GM18520 (cell line): ENCODE data around the gene YES1.
A peak's percentile ranks its signal among the peaks of the same experiment; 100 is the strongest.
"Not testable (repeated sequence)": the region's sequence is repeated elsewhere in the genome, so short reads cannot be mapped to it uniquely, and the experiment has no call there.

ENCODE experiments used
- ATAC-seq: cut with Tn5 transposase; IDR thresholded peaks from one replicate; pipeline ENCODE4 v1.9.1; 2021; ENCODE audit not compliant: unreplicated experiment

YES1 gene

GRCh38 chr18:730692-731091 lies 81.3 kb downstream of the YES1 start:
- no peak for ATAC-seq

GRCh38 chr18:730120-730519 lies 81.9 kb downstream of the YES1 start:
- ATAC-seq, result not testable (repeated sequence)

- no peak for ATAC-seq
These were observed 86.4 kb downstream of the YES1 start for GRCh38 chr18:725646-726045.

- no peak for ATAC-seq
These were observed 88.4 kb downstream of the YES1 start for GRCh38 chr18:723541-724080.

- no peak for ATAC-seq
These were observed 95.0 kb downstream of the YES1 start for GRCh38 chr18:717003-717402.

GRCh38 chr18:715626-716025 lies 96.4 kb downstream of the YES1 start:
- no peak for ATAC-seq

GRCh38 chr18:713135-713490 lies 98.9 kb downstream of the YES1 start:
- no peak for ATAC-seq

GRCh38 chr18:712401-713134 lies 99.5 kb downstream of the YES1 start, which contains the start of gene ENOSF1:
ENOSF1 (minus strand) TSS chr18:712630; CDS start chr18:712587, 43 bp downstream.
- peak; percentile 82 for ATAC-seq

GRCh38 chr18:711657-712400 lies 100.2 kb downstream of the YES1 start:
- ATAC-seq, result peak; percentile 48

- ATAC-seq, result no peak
These were observed 100.8 kb downstream of the YES1 start for GRCh38 chr18:711310-711656.

- no peak for ATAC-seq
These were observed 101.4 kb downstream of the YES1 start for GRCh38 chr18:710418-711300.

- no peak for ATAC-seq
These were observed 102.3 kb downstream of the YES1 start for GRCh38 chr18:709771-710170.

- ATAC-seq, result no peak
These were observed 103.9 kb downstream of the YES1 start for GRCh38 chr18:708096-708495.

- no peak for ATAC-seq
These were observed 105.6 kb downstream of the YES1 start for GRCh38 chr18:706405-706804.

GRCh38 chr18:703213-703967 lies 108.7 kb downstream of the YES1 start:
- ATAC-seq, result no peak

GRCh38 chr18:697800-698199 lies 114.2 kb downstream of the YES1 start:
- no peak for ATAC-seq

- no peak for ATAC-seq
These were observed 115.0 kb downstream of the YES1 start for GRCh38 chr18:697012-697411.

- ATAC-seq, result no peak
These were observed 118.4 kb downstream of the YES1 start for GRCh38 chr18:693466-694187.

- ATAC-seq, result no peak
These were observed 119.2 kb downstream of the YES1 start for GRCh38 chr18:692824-693223.

GRCh38 chr18:688323-688722 lies 123.7 kb downstream of the YES1 start:
- no peak for ATAC-seq
